Natural killer cell (primary cell): ENCODE results near the gene ZNF317. TPM values are rescaled to one million over a fixed set of nuclear protein-coding genes. Genes with fewer than 3 reads are reported as not detected.
"Not testable (repeated sequence)": the region's sequence is repeated elsewhere in the genome, so short reads cannot be mapped to it uniquely, and the experiment has no call there.

Experiments
- ATAC-seq, 3 donors: fragments of 150-1000 bp in 2 of 3; fragments of 200-7000 bp in 1 of 3; cut with Tn5 transposase; 1 replicate in 1 of 3; 2 replicates in 2 of 3; pipeline ENCODE4 v1.10.0; 2021; ENCODE audit warnings: mild to moderate bottlenecking in 2 of 3, moderate library complexity in 2 of 3
- DNase-seq, 2 donors: peaks; one replicate each; pipeline versions ENCODE4 v3.0.0 to v3.0.0-alpha.2; 2013 to 2021; ENCODE audit warnings: mixed read lengths in 1 of 2
- H3K27ac ChIP-seq: one replicate; pipeline ENCODE4 v1.5.1; 2013; ENCODE audit warnings: mild to moderate bottlenecking, low read length
- H3K27me3 ChIP-seq: one replicate; pipeline ENCODE4 v1.6.1; 2013; ENCODE audit warnings: low read length; ENCODE audit not compliant: control insufficient read depth, insufficient read depth
- H3K36me3 ChIP-seq: one replicate; pipeline ENCODE4 v1.6.1; 2013; ENCODE audit warnings: low read length; ENCODE audit not compliant: control insufficient read depth, insufficient read depth
- H3K4me1 ChIP-seq: one replicate; pipeline ENCODE4 v1.6.1; 2013; ENCODE audit warnings: low read length; ENCODE audit not compliant: control insufficient read depth, insufficient read depth
- H3K4me3 ChIP-seq: one replicate; pipeline ENCODE4 v1.5.1; 2013; ENCODE audit warnings: low read length
- H3K9me3 ChIP-seq: one replicate; pipeline ENCODE4 v1.6.1; 2013; ENCODE audit warnings: low read length; ENCODE audit not compliant: control insufficient read depth, insufficient read depth
- H3K27ac Mint-ChIP-seq, 2 donors: one replicate each; pipeline ENCODE4 v1.8.0; 2022; ENCODE audit warnings: mild to moderate bottlenecking in 2 of 2, mixed read lengths in 2 of 2, moderate library complexity in 1 of 2
- H3K27me3 Mint-ChIP-seq, 2 donors: one replicate each; pipeline ENCODE4 v1.8.0; 2022; ENCODE audit warnings: low read depth in 2 of 2, mixed read lengths in 2 of 2
- H3K36me3 Mint-ChIP-seq: one replicate; pipeline ENCODE4 v1.8.0; 2022; ENCODE audit warnings: mixed read lengths
- H3K4me1 Mint-ChIP-seq, 2 donors: one replicate each; pipeline ENCODE4 v1.8.0; 2022; ENCODE audit warnings: mixed read lengths in 2 of 2
- H3K4me3 Mint-ChIP-seq: one replicate; pipeline ENCODE4 v1.8.0; 2022; ENCODE audit warnings: mild to moderate bottlenecking, moderate library complexity, mixed read lengths
- H3K9me3 Mint-ChIP-seq, 2 donors: one replicate each; pipeline ENCODE4 v1.8.0; 2022; ENCODE audit warnings: mixed read lengths in 2 of 2
- WGBS: methylation state at CpG from one replicate; pipeline ENCODE4 v1.1.7; 2013; ENCODE audit warnings: missing lambda C conversion rate; ENCODE audit not compliant: insufficient coverage; 5-methylcytosine and 5-hydroxymethylcytosine counted together
- intact Hi-C: fragments of 100-400 bp; cut with micrococcal nuclease; formaldehyde crosslinking; loops from one replicate; pipeline ENCODE4 v1.14.2; 2022
- total RNA-seq, 4 donors: library from RNA; stranded (reverse); fragments of 120-200 nt in 1 of 4; gene quantifications; one replicate each; pipeline versions ENCODE4 v1.2.3 to v1.2.4, GENCODE V29; 2013 to 2022
- TF ChIP-seq, protein P1 (sequence below): fragments of 200-600 bp; IDR thresholded peaks from one replicate; pipeline ENCODE4 v1.8.0; 2022; ENCODE audit warnings: antibody characterized with exemption

ZNF317 gene
- total RNA-seq, 3 donors from 2014 or later (not counting 1 experiment from before 2014, with no cell fraction given): 78.0 to 91.2 (median 82.8) TPM

DNA sequence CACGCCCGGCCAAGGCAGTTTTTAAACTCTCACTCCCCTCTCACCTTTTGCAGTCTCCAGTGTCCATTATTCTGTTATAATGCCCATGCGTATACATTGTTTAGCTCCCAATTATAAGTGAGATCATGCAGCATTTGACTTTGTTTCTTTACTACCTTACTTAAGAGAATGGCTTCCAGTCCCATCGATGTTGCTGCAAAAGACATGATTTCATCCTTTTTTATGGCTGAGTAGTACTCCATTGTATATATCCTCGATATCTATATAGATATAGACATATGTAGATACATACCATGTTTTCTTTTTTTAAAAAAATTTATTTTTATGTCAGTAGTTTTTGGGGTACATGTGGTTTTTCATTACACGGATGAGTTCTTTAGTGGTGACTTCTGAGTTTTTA, 47.0 kb downstream of the ZNF317 start:
- Mint-ChIP-seq H3K27me3 (peaks cover 20 to 23% of the 10 kb centered on the region in 2 donors), H3K4me1 (no peaks in the 10 kb centered on the region), H3K4me3 (no peak overlapping the region), H3K27ac (no peak overlapping the region), H3K9me3 (peaks cover 0 to 2% of the 10 kb centered on the region in 2 donors), H3K36me3 (no peaks in the 10 kb centered on the region)
- DNase-seq (no peak), ATAC-seq (no peak)
- H3K27me3 ChIP-seq: no peaks in the 10 kb centered on the region
- H3K9me3 ChIP-seq: no peaks in the 10 kb centered on the region
- no peak overlapping the region for H3K27ac ChIP-seq
- no peak overlapping the region for H3K4me3 ChIP-seq
- 74% methylated on average over 4 of the region's 6 CpGs for WGBS
- H3K4me1 ChIP-seq: no peaks in the 10 kb centered on the region
- H3K36me3 ChIP-seq: no peaks in the 10 kb centered on the region
- TF ChIP-seq, protein P1, sequence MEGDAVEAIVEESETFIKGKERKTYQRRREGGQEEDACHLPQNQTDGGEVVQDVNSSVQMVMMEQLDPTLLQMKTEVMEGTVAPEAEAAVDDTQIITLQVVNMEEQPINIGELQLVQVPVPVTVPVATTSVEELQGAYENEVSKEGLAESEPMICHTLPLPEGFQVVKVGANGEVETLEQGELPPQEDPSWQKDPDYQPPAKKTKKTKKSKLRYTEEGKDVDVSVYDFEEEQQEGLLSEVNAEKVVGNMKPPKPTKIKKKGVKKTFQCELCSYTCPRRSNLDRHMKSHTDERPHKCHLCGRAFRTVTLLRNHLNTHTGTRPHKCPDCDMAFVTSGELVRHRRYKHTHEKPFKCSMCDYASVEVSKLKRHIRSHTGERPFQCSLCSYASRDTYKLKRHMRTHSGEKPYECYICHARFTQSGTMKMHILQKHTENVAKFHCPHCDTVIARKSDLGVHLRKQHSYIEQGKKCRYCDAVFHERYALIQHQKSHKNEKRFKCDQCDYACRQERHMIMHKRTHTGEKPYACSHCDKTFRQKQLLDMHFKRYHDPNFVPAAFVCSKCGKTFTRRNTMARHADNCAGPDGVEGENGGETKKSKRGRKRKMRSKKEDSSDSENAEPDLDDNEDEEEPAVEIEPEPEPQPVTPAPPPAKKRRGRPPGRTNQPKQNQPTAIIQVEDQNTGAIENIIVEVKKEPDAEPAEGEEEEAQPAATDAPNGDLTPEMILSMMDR: no peak
- intact Hi-C loops: no loop called here

DNA sequence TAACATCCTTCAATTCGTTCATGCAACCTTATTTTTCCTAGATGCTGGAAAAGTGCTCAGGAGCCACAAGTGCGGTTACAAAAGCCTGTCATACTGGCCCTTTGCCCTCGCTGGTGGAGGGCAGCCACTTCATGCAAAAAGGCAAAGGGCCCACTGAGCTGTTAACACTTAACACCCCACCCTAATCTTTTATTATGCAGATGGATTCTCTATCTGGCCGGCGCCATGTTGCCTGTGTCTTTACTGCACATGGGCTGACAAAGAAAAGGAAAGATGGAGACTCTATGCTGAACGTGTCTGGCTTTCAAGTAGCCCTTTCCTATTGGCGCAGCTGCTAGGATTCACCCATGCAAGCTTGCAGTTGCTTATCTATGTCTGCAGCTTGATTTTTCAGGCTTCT, 49.3 kb downstream of the ZNF317 start:
- intact Hi-C loops: no loop called here
- 68% methylated on average over 7 of the region's 7 CpGs for WGBS
- H3K36me3 Mint-ChIP-seq: no peaks in the 10 kb centered on the region
- H3K27me3 ChIP-seq: no peaks in the 10 kb centered on the region
- H3K27ac Mint-ChIP-seq: no peak overlapping the region
- no peaks in the 10 kb centered on the region for H3K36me3 ChIP-seq
- ATAC-seq: no peak
- peaks cover 0 to 2% of the 10 kb centered on the region in 2 donors for H3K9me3 Mint-ChIP-seq
- TF ChIP-seq, protein P1: no peak
- no peaks in the 10 kb centered on the region for H3K4me1 ChIP-seq
- no peaks in the 10 kb centered on the region for H3K4me1 Mint-ChIP-seq
- H3K4me3 ChIP-seq: no peak overlapping the region
- H3K9me3 ChIP-seq: no peaks in the 10 kb centered on the region
- no peak overlapping the region for H3K4me3 Mint-ChIP-seq
- no peak overlapping the region for H3K27ac ChIP-seq
- peaks cover 26 to 46% of the 10 kb centered on the region in 2 donors for H3K27me3 Mint-ChIP-seq
- DNase-seq: no peak

DNA sequence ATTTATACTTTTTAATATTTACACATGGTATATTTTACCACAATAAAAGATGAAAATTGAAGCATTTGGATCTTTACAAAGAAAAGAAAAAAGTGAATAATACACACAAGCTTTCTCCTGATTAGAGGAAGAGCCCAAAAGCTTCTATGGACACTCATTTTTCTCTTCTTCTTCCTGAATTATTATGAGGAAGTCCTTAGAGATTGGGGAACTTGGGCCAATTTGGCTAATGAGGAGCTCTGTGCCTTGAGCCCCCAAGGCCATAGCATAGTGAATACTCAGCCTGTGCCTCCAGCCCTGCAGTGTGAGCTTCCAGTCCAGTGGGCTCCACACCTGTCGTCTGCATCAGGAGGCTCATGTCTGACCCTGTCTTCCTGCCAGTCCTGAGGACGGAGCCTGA, 57.8 kb downstream of the ZNF317 start:
- H3K4me1 Mint-ChIP-seq, H3K9me3 Mint-ChIP-seq, H3K27ac ChIP-seq, H3K4me1 ChIP-seq, ATAC-seq, DNase-seq, H3K27me3 ChIP-seq, H3K4me3 Mint-ChIP-seq, H3K27ac Mint-ChIP-seq, H3K36me3 Mint-ChIP-seq, H3K4me3 ChIP-seq, H3K36me3 ChIP-seq, intact Hi-C loops, H3K9me3 ChIP-seq: not testable (repeated sequence)
- peaks cover 14 to 29% of the 10 kb centered on the region in 2 donors for H3K27me3 Mint-ChIP-seq
- WGBS: 61% methylated on average over 2 of the region's 2 CpGs

DNA sequence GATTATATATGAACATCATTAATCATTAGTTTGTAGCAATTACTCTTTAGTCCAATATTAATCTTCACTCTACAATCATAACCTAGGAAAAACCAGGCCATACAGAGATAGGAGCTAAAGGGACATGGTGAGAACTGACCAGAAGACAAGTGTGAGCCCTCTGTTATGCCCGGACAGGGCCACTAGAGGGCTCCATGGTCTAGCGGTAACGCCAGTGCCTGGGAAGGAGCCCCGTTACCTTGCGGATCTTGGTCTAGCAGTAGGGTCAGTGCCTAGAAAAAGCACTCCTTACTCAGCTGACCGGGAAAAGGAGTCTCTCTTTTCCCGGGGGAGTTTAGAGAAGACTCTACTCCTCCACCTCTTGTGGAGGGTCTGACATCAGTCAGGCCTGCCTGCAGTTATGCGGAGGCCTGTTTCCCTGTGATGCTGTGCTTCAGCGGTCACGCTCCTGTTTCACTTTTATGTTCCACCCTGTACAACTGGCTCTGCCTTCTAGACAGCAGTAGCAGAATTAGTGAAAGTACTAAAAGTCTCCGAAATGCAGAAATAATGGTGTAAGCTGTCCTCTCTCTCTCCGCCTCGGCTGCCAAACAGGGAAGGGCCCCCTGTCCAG, 65.4 kb downstream of the ZNF317 start:
- TF ChIP-seq, protein P1: peak; percentile 89
- Histone ChIP-seq H3K27ac (no peak overlapping the region), H3K4me3 (no peak overlapping the region), H3K9me3 (no peaks in the 10 kb centered on the region), H3K36me3 (no peaks in the 10 kb centered on the region), H3K4me1 (peaks cover 5% of the 10 kb centered on the region), H3K27me3 (no peaks in the 10 kb centered on the region)
- Mint-ChIP-seq H3K27me3 (peaks cover 15 to 19% of the 10 kb centered on the region in 2 donors), H3K36me3 (no peaks in the 10 kb centered on the region), H3K4me3 (no peak overlapping the region), H3K4me1 (peaks cover 6 to 7% of the 10 kb centered on the region in 2 donors), H3K27ac (peak overlapping the region in 1 of 2 donors; percentile 58), H3K9me3 (no peaks in the 10 kb centered on the region)
- ATAC-seq (peak; percentile 64 to 81 (median 80)), DNase-seq (peak; percentile 55 to 75)
- intact Hi-C loops: loop anchor here (1.0 to 10.0 kb wide), 3 partner anchors 69 to 591 kb away; partner anchors contain the start of gene ZNF561
- 34% methylated on average over 13 of the region's 13 CpGs for WGBS

Other genes with a start within 250 kb of the ZNF317 start
- under 1 TPM in 1 of 3 donors, not detected in 2; under 0.01 TPM for gene MUC16, start 130.0 kb upstream of the ZNF317 start, total RNA-seq
- gene OR1M1, start 53.3 kb upstream of the ZNF317 start, total RNA-seq: not detected
- not detected for gene OR7G2, start 32.9 kb upstream of the ZNF317 start, total RNA-seq
- not detected for gene OR7G1, start 24.6 kb upstream of the ZNF317 start, total RNA-seq
- not detected for gene OR7G3, start 13.4 kb upstream of the ZNF317 start, total RNA-seq
- not detected for gene OR7D2, start 38.6 kb downstream of the ZNF317 start, total RNA-seq
- not detected for gene OR7D4, start 79.2 kb downstream of the ZNF317 start, total RNA-seq
- gene OR7E24, start 110.5 kb downstream of the ZNF317 start, total RNA-seq: not detected
- gene ZNF699, start 169.4 kb downstream of the ZNF317 start, total RNA-seq: 10 to 100 TPM; 13.4 to 15.3 (median 15.2) TPM
- 10 to 100 TPM; 10.0 to 20.5 (median 11.4) TPM for gene ZNF559, start 183.8 kb downstream of the ZNF317 start, total RNA-seq
- gene ZNF177, start 222.6 kb downstream of the ZNF317 start, total RNA-seq: 1 to 10 TPM in 2 of 3 donors, under 1 TPM in 1; 0.31 to 1.5 (median 1.2) TPM